ENCODE data around the gene RASSF10.

- no peak for TF ChIP-seq CTCF (IDR thresholded peaks at IDR 0.05)
- no peak for TF ChIP-seq POLR2AphosphoS5 (IDR thresholded peaks at IDR 0.05)
- TF ChIP-seq POLR2A (IDR thresholded peaks at IDR 0.05): no peak
Observed at GRCh38 chr11:13033760-13034533, 24.8 kb downstream of the RASSF10 start.

All from gastroesophageal sphincter (tissue), 3 donors.